Body of pancreas (tissue), 4 donors: Measurements from ENCODE around the gene SLC9A1.

Experiments used
- CTCF ChIP-seq, 7 experiments: fragments of 450-650 bp in 4 of 7; fragments of 200-600 bp in 3 of 7; sonication (generic) in 3 of 7; IDR thresholded peaks; one replicate each; pipeline ENCODE4 v1.5.1; 2016 to 2019; ENCODE audit warnings: antibody characterized with exemption in 7 of 7
- POLR2A ChIP-seq, 3 donors: fragments of 450-650 bp; IDR thresholded peaks; one replicate each; pipeline ENCODE4 v1.6.1; 2016; ENCODE audit warnings: antibody characterized with exemption in 3 of 3, mild to moderate bottlenecking in 2 of 3

- TF ChIP-seq CTCF (IDR thresholded peaks at IDR 0.05): no peak
- TF ChIP-seq POLR2A (IDR thresholded peaks at IDR 0.05): no peak
These were observed 77.0 kb downstream of the SLC9A1 start for GRCh38 chr1:27077968-27078367.
